PC-9 (cell line): ENCODE results near the gene EXOG. TPM values are rescaled to one million over a fixed set of nuclear protein-coding genes. Genes with fewer than 3 reads are reported as not detected.

Source experiments
- BruUV-seq: library from RNA; stranded (reverse); fragments of 400-500 nt; replicated peaks from 2 replicates; lab custom pipeline; 2021; lab: Mats Ljungman, UMichigan
- CTCF ChIA-PET: fragments of 300-600 bp; sonication (Branson Sonifier 250); formaldehyde crosslinking; loops from one replicate; lab custom pipeline; 2022; ENCODE audit warnings: antibody characterized with exemption; lab: Charles Lee
- POLR2A ChIA-PET: fragments of 300-600 bp; sonication (Branson Sonifier 250); formaldehyde crosslinking; loops from one replicate; lab custom pipeline; 2022; ENCODE audit warnings: antibody characterized with exemption; ENCODE audit not compliant: unreplicated experiment; lab: Charles Lee
- DNase-seq, 2 experiments: peaks; one replicate each; pipeline versions ENCODE4 v3.0.0 to v3.0.0-alpha.2; 2015 to 2022; ENCODE audit warnings: mixed read lengths in 1 of 2
- H2AFZ ChIP-seq: fragments of 200-600 bp; sonication (generic); 2 replicates; pipeline ENCODE4 v1.8.1; 2017; ENCODE audit warnings: antibody characterized with exemption
- H3F3A ChIP-seq: fragments of 200-600 bp; sonication (generic); 2 replicates; pipeline ENCODE4 v1.8.1; 2017; ENCODE audit warnings: antibody characterized with exemption, mild to moderate bottlenecking, low read depth; ENCODE audit not compliant: insufficient read depth
- H3K27ac ChIP-seq: fragments of 200-600 bp; sonication (generic); 2 replicates; pipeline ENCODE4 v1.6.1; 2016; ENCODE audit warnings: mixed run types
- H3K27me3 ChIP-seq: fragments of 200-600 bp; sonication (generic); 2 replicates; pipeline ENCODE4 v1.6.1; 2016; ENCODE audit warnings: low read depth, mixed run types; ENCODE audit not compliant: insufficient read depth
- H3K36me3 ChIP-seq: fragments of 200-600 bp; sonication (generic); 2 replicates; pipeline ENCODE4 v1.6.1; 2016; ENCODE audit warnings: low read depth, mixed run types
- H3K4me1 ChIP-seq: fragments of 200-600 bp; sonication (generic); replicated peaks from 2 replicates; pipeline ENCODE4 v1.6.1; 2016; ENCODE audit warnings: mixed run types; ENCODE audit not compliant: insufficient read depth
- H3K4me2 ChIP-seq: fragments of 200-600 bp; sonication (generic); 2 replicates; pipeline ENCODE4 v1.6.1; 2017; ENCODE audit warnings: mixed run types
- H3K4me3 ChIP-seq: fragments of 200-600 bp; sonication (generic); 2 replicates; pipeline ENCODE4 v1.6.1; 2016; ENCODE audit warnings: mixed run types
- H3K79me2 ChIP-seq: fragments of 200-600 bp; sonication (generic); 2 replicates; pipeline ENCODE4 v1.6.1; 2017; ENCODE audit warnings: low read depth, mixed run types
- H3K9me2 ChIP-seq: fragments of 200-600 bp; sonication (generic); 2 replicates; pipeline ENCODE4 v1.8.1; 2017; ENCODE audit warnings: mild to moderate bottlenecking; ENCODE audit not compliant: insufficient read depth
- H3K9me3 ChIP-seq: fragments of 200-600 bp; sonication (generic); 2 replicates; pipeline ENCODE4 v1.8.1; 2016; ENCODE audit warnings: low read depth; ENCODE audit not compliant: insufficient read depth
- H4K20me1 ChIP-seq: fragments of 200-600 bp; sonication (generic); 2 replicates; pipeline ENCODE4 v1.8.1; 2017; ENCODE audit not compliant: insufficient read depth
- CTCF ChIP-seq: fragments of 200-600 bp; sonication (generic); conservative IDR thresholded peaks from 2 replicates; pipeline ENCODE4 v1.6.1; 2017; ENCODE audit warnings: mixed run types, antibody characterized with exemption, mild to moderate bottlenecking, moderate library complexity
- EZH2 ChIP-seq: fragments of 200-600 bp; sonication (generic); IDR thresholded peaks from 2 replicates; pipeline ENCODE4 v1.8.0; 2017; ENCODE audit warnings: antibody characterized with exemption, low read depth
- intact Hi-C: fragments of 100-400 bp; cut with micrococcal nuclease; formaldehyde crosslinking; loops from one replicate; pipeline ENCODE4 v1.10.0; 2022; ENCODE audit not compliant: unreplicated experiment
- total RNA-seq: library from RNA; stranded (reverse); gene quantifications from 2 replicates; pipeline ENCODE4 v1.2.3, GENCODE V29; 2021

Gene EXOG
- total RNA-seq, 1 experiment from 2014 or later: 7.5 TPM

- H3K9me2 ChIP-seq: no peaks in the 10 kb centered on the region
- TF ChIP-seq CTCF: peak; percentile 91
- no peak for TF ChIP-seq EZH2
- no TSS peak for BruUV-seq
- H3F3A ChIP-seq: no peaks in the 10 kb centered on the region
- no peak overlapping the region for H3K4me2 ChIP-seq
- CTCF ChIA-PET: interaction anchor here (0.6 to 1.2 kb wide), 6 partner anchors 26 to 380 kb away, joined by 3 to 6 read pairs (median 3); partner anchors contain the start of gene EXOG
- H2AFZ ChIP-seq: no peak overlapping the region
- POLR2A ChIA-PET: interaction anchor here (0.7 kb wide), 1 partner anchor 163 kb away, joined by 8 read pairs; no protein-coding TSS in a partner anchor
- no peaks in the 10 kb centered on the region for H3K79me2 ChIP-seq
- no peak overlapping the region for H3K4me3 ChIP-seq
- DNase-seq: peak; percentile 46 to 61
- H3K9me3 ChIP-seq: no peaks in the 10 kb centered on the region
- H4K20me1 ChIP-seq: no peaks in the 10 kb centered on the region; the same call in 1 of the 2 replicates
- H3K27me3 ChIP-seq: no peaks in the 10 kb centered on the region
- no peak overlapping the region for H3K27ac ChIP-seq
- intact Hi-C loops: loop anchor here (1.0 to 5.0 kb wide), 5 partner anchors 130 to 766 kb away; no protein-coding TSS in a partner anchor
- H3K36me3 ChIP-seq: no peaks in the 10 kb centered on the region
- no peaks in the 10 kb centered on the region for H3K4me1 ChIP-seq
Measured at GRCh38 chr3:38521391-38521987, 25.3 kb downstream of the EXOG start.

- Histone ChIP-seq H3K9me2 (no peaks in the 10 kb centered on the region), H3K27me3 (no peaks in the 10 kb centered on the region), H3K79me2 (no peaks in the 10 kb centered on the region), H3F3A (no peaks in the 10 kb centered on the region), H4K20me1 (no peaks in the 10 kb centered on the region), H3K4me3 (no peak overlapping the region), H3K36me3 (no peaks in the 10 kb centered on the region), H3K9me3 (no peaks in the 10 kb centered on the region), H3K27ac (no peak overlapping the region), H3K4me2 (no peak overlapping the region), H2AFZ (no peak overlapping the region), H3K4me1 (no peaks in the 10 kb centered on the region)
- CTCF ChIA-PET: interaction anchor here (0.6 to 1.2 kb wide), 5 partner anchors 10 to 314 kb away, joined by 3 to 6 read pairs (median 3); partner anchors contain the start of gene EXOG
- POLR2A ChIA-PET: interaction anchor here (0.7 kb wide), 1 partner anchor 163 kb away, joined by 8 read pairs; no protein-coding TSS in a partner anchor
- BruUV-seq: no TSS peak
- TF ChIP-seq EZH2 (no peak), CTCF (no peak)
- no peak for DNase-seq
- intact Hi-C loops: loop anchor here (5.0 kb wide), 2 partner anchors 320 to 765 kb away; no protein-coding TSS in a partner anchor
Measured at GRCh38 chr3:38522002-38522401, 25.9 kb downstream of the EXOG start.

DNA sequence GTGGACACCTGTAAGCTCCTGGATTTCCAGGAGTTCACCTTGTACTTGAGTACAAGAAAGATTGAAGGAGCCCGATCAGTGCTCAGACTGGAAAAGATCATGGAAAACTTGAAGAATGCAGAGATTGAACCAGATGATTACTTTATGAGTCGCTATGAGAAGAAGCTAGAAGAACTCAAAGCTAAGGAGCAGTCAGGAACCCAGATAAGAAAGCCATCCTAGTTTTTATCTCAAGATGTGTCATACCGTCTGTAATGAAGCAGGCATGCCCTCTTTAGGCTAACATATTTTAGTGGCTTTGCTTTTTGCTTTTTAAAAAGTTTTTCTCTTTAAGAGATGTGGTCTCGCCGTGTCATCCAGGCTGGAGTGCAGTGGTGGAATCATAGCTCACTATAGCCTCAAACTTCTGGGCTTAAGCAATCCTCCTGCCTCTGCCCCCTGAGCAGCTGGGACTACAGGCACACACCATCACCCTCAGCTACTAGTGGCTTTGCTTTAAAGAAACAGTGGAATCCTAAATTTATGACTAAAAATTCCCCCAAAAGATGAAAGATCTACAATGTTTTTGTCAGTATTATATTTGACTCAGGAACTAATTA lies 28.1 kb downstream of the EXOG start:
- DNase-seq: no peak
- Histone ChIP-seq H3K4me3 (no peak overlapping the region), H3K36me3 (no peaks in the 10 kb centered on the region), H3F3A (no peaks in the 10 kb centered on the region), H4K20me1 (no peaks in the 10 kb centered on the region), H3K79me2 (no peaks in the 10 kb centered on the region), H3K9me2 (no peaks in the 10 kb centered on the region), H2AFZ (no peak overlapping the region), H3K4me1 (no peaks in the 10 kb centered on the region), H3K27me3 (no peaks in the 10 kb centered on the region), H3K9me3 (no peaks in the 10 kb centered on the region), H3K27ac (no peak overlapping the region), H3K4me2 (no peak overlapping the region)
- ChIA-PET CTCF (no interaction called here), POLR2A (no interaction called here)
- intact Hi-C loops: loop anchor here (5.0 kb wide), 2 partner anchors 318 to 763 kb away; no protein-coding TSS in a partner anchor
- no TSS peak for BruUV-seq
- TF ChIP-seq CTCF: no peak
- TF ChIP-seq EZH2: no peak
